Measurements from ENCODE around the gene TUBGCP6.

TUBGCP6 gene

GRCh38 chr22:50200461-50201190 lies 44.2 kb downstream of the TUBGCP6 start, which contains the start of gene SELENOO:
TSS of gene SELENOO (plus strand) at chr22:50201011. CDS start at chr22:50201037, 26 bp downstream.
- peak within 1 kb of the TSS; percentile 98 for H3K4me2 ChIP-seq (ENCODE audit: insufficient read depth, low read length)
- ATAC-seq (ENCODE audit: insufficient read depth, low read depth) (peak; percentile 88), DNase-seq (peak; percentile 93)
- H3K4me1 ChIP-seq (ENCODE audit: insufficient read depth, low read length): peaks cover 34% of the 10 kb centered on the region
- peak within 1 kb of the TSS; percentile 78 for H2AFZ ChIP-seq (ENCODE audit: low read depth, low read length)
- H3K9me3 ChIP-seq (ENCODE audit: insufficient read depth, low read length, severe bottlenecking): no peaks in the 10 kb centered on the region
- peak within 1 kb of the TSS; percentile 50 to 71 for H3K4me3 ChIP-seq (ENCODE audit: low read depth in 1 of 2, low read length in 2 of 2)
- peaks cover 43% of the 10 kb centered on the region; the same call in 1 of the 2 replicates for H4K20me1 ChIP-seq (ENCODE audit: insufficient read depth, low read length)
- no peaks in the 10 kb centered on the region for H3K27me3 ChIP-seq (ENCODE audit: insufficient read depth, low read length, poor library complexity)
- H3K79me2 ChIP-seq (ENCODE audit: insufficient read depth, low read length): peaks cover 33% of the 10 kb centered on the region
- TF ChIP-seq EZH2 (IDR thresholded peaks at IDR 0.05; ENCODE audit: borderline replicate concordance, low read depth, low read length, severe bottlenecking) (no peak), CTCF (IDR thresholded peaks at IDR 0.05; ENCODE audit: borderline replicate concordance, extremely low read depth, low read length, poor library complexity, severe bottlenecking) (no peak)
- H3K27ac ChIP-seq (ENCODE audit: low read length): peak within 1 kb of the TSS; percentile 68
- H3K9ac ChIP-seq (ENCODE audit: low read depth, low read length): peak within 1 kb of the TSS; percentile 90
- H3K36me3 ChIP-seq (ENCODE audit: insufficient read depth, low read length): peaks cover 50% of the 10 kb centered on the region

GRCh38 chr22:50199829-50200460 lies 44.9 kb downstream of the TUBGCP6 start:
- Histone ChIP-seq H3K9me3 (ENCODE audit: insufficient read depth, low read length, severe bottlenecking) (no peaks in the 10 kb centered on the region), H3K27me3 (ENCODE audit: insufficient read depth, low read length, poor library complexity) (no peaks in the 10 kb centered on the region), H3K36me3 (ENCODE audit: insufficient read depth, low read length) (peaks cover 54% of the 10 kb centered on the region), H2AFZ (ENCODE audit: low read depth, low read length) (peak overlapping the region; percentile 68), H3K4me1 (ENCODE audit: insufficient read depth, low read length) (peaks cover 34% of the 10 kb centered on the region), H3K79me2 (ENCODE audit: insufficient read depth, low read length) (peaks cover 36% of the 10 kb centered on the region), H3K4me3 (ENCODE audit: low read depth in 1 of 2, low read length in 2 of 2) (peak overlapping the region; percentile 50 to 71), H3K9ac (ENCODE audit: low read depth, low read length) (peak overlapping the region; percentile 90), H3K27ac (ENCODE audit: low read length) (peak overlapping the region; percentile 68), H3K4me2 (ENCODE audit: insufficient read depth, low read length) (peak overlapping the region; percentile 98), H4K20me1 (ENCODE audit: insufficient read depth, low read length) (peaks cover 43% of the 10 kb centered on the region; the same call in 1 of the 2 replicates)
- DNase-seq (peak; percentile 35), ATAC-seq (ENCODE audit: insufficient read depth, low read depth) (peak; percentile 8; the same call in 1 of the 3 replicates)
- TF ChIP-seq CTCF (IDR thresholded peaks at IDR 0.05; ENCODE audit: borderline replicate concordance, extremely low read depth, low read length, poor library complexity, severe bottlenecking): no peak
- TF ChIP-seq EZH2 (IDR thresholded peaks at IDR 0.05; ENCODE audit: borderline replicate concordance, low read depth, low read length, severe bottlenecking): no peak

- no peak for TF ChIP-seq CTCF (IDR thresholded peaks at IDR 0.05; ENCODE audit: borderline replicate concordance, extremely low read depth, low read length, poor library complexity, severe bottlenecking)
- TF ChIP-seq EZH2 (IDR thresholded peaks at IDR 0.05; ENCODE audit: borderline replicate concordance, low read depth, low read length, severe bottlenecking): no peak
- Histone ChIP-seq H3K27ac (ENCODE audit: low read length) (peak overlapping the region; percentile 68; the same call in 1 of the 2 replicates), H3K9me3 (ENCODE audit: insufficient read depth, low read length, severe bottlenecking) (no peaks in the 10 kb centered on the region), H2AFZ (ENCODE audit: low read depth, low read length) (no peak overlapping the region), H3K9ac (ENCODE audit: low read depth, low read length) (peak overlapping the region; percentile 90; the same call in 1 of the 2 replicates), H3K36me3 (ENCODE audit: insufficient read depth, low read length) (peaks cover 56% of the 10 kb centered on the region), H3K27me3 (ENCODE audit: insufficient read depth, low read length, poor library complexity) (no peaks in the 10 kb centered on the region), H4K20me1 (ENCODE audit: insufficient read depth, low read length) (peaks cover 50% of the 10 kb centered on the region), H3K79me2 (ENCODE audit: insufficient read depth, low read length) (peaks cover 42% of the 10 kb centered on the region), H3K4me2 (ENCODE audit: insufficient read depth, low read length) (peak overlapping the region; percentile 98), H3K4me3 (ENCODE audit: low read depth in 1 of 2, low read length in 2 of 2) (peak overlapping the region in 1 of 2 experiments; percentile 71; a peak in 1 of 4 replicates), H3K4me1 (ENCODE audit: insufficient read depth, low read length) (peaks cover 34% of the 10 kb centered on the region)
- ATAC-seq (ENCODE audit: insufficient read depth, low read depth) (no peak), DNase-seq (no peak)
Observed at GRCh38 chr22:50199251-50199721, 45.5 kb downstream of the TUBGCP6 start.
